Liver (tissue), 9 donors: ENCODE measurements around the gene IGLL5. TPM values are rescaled to one million over a fixed set of nuclear protein-coding genes. Genes with fewer than 3 reads are reported as not detected.

Experiments
- DNase-seq: peaks from one replicate; pipeline ENCODE4 v3.0.0-alpha.2; 2017; ENCODE audit warnings: low spot score
- H3K27ac ChIP-seq, 2 donors: one replicate each; pipeline ENCODE4 v1.7.0; 2013; ENCODE audit warnings: inconsistent platforms in 2 of 2, low read length in 2 of 2, control low read depth in 1 of 2, low read depth in 1 of 2, mild to moderate bottlenecking in 1 of 2
- H3K27me3 ChIP-seq, 4 donors: one replicate each; pipeline versions ENCODE4 v1.6.1 to v1.7.0; 2013; ENCODE audit warnings: low read length in 3 of 4, inconsistent platforms in 1 of 4, mild to moderate bottlenecking in 1 of 4, moderate library complexity in 1 of 4; ENCODE audit not compliant: control insufficient read depth in 4 of 4, insufficient read depth in 4 of 4
- H3K36me3 ChIP-seq, 4 donors: one replicate each; pipeline versions ENCODE4 v1.6.1 to v1.7.0; 2013; ENCODE audit warnings: low read length in 3 of 4, mild to moderate bottlenecking in 3 of 4, low read depth in 1 of 4, moderate library complexity in 1 of 4; ENCODE audit not compliant: control insufficient read depth in 4 of 4, insufficient read depth in 3 of 4
- H3K4me1 ChIP-seq, 4 donors: one replicate each; pipeline versions ENCODE4 v1.6.1 to v1.7.0; 2013; ENCODE audit warnings: low read length in 3 of 4, mild to moderate bottlenecking in 3 of 4, moderate library complexity in 1 of 4; ENCODE audit not compliant: control insufficient read depth in 4 of 4, insufficient read depth in 4 of 4
- H3K4me3 ChIP-seq, 3 donors: one replicate each; pipeline versions ENCODE4 v1.6.1 to v1.7.0; 2013; ENCODE audit warnings: low read length in 3 of 3, control low read depth in 1 of 3, low read depth in 1 of 3, mild to moderate bottlenecking in 1 of 3
- H3K9ac ChIP-seq, 2 donors: one replicate each; pipeline ENCODE4 v1.7.0; 2013; ENCODE audit warnings: low read length in 2 of 2, mild to moderate bottlenecking in 2 of 2, moderate library complexity in 2 of 2, control low read depth in 1 of 2, low read depth in 1 of 2
- H3K9me3 ChIP-seq, 4 donors: one replicate each; pipeline versions ENCODE4 v1.6.1 to v1.7.0; 2013; ENCODE audit warnings: low read length in 3 of 4; ENCODE audit not compliant: control insufficient read depth in 4 of 4
- CTCF ChIP-seq: fragments of 150-350 bp; IDR thresholded peaks from 2 replicates; pipeline ENCODE4 v1.5.1; 2017; ENCODE audit warnings: improper control_type of control experiment, low read depth, low read length; ENCODE audit not compliant: missing input control
- EGR1 ChIP-seq, 2 donors: IDR thresholded peaks; 2 replicates each; pipeline ENCODE4 v1.6.1; 2016 to 2018; ENCODE audit warnings: antibody characterized with exemption in 2 of 2, low read depth in 2 of 2
- FOXA1 ChIP-seq: IDR thresholded peaks from 2 replicates; pipeline ENCODE4 v1.6.1; 2016; ENCODE audit warnings: antibody characterized with exemption
- GABPA ChIP-seq, 2 donors: IDR thresholded peaks in 1 of 2; conservative IDR thresholded peaks in 1 of 2; 2 replicates each; pipeline ENCODE4 v1.6.1; 2016; ENCODE audit warnings: antibody characterized with exemption in 2 of 2, mild to moderate bottlenecking in 1 of 2, moderate library complexity in 1 of 2
- HNF4A ChIP-seq, 2 donors: conservative IDR thresholded peaks; 2 replicates each; pipeline ENCODE4 v1.6.1; 2016; ENCODE audit warnings: antibody characterized with exemption in 2 of 2, mild to moderate bottlenecking in 2 of 2
- HNF4G ChIP-seq: IDR thresholded peaks from 2 replicates; pipeline ENCODE4 v1.6.1; 2016; ENCODE audit warnings: antibody characterized with exemption
- JUND ChIP-seq, 2 donors: IDR thresholded peaks; 2 replicates each; pipeline ENCODE4 v1.6.1; 2016; ENCODE audit warnings: antibody characterized with exemption in 2 of 2
- MAX ChIP-seq: IDR thresholded peaks from 2 replicates; pipeline ENCODE4 v1.6.1; 2016; ENCODE audit warnings: antibody characterized with exemption
- NR2F2 ChIP-seq: IDR thresholded peaks from 2 replicates; pipeline ENCODE4 v1.6.1; 2016; ENCODE audit warnings: antibody characterized with exemption
- REST ChIP-seq: IDR thresholded peaks from 2 replicates; pipeline ENCODE4 v1.6.1; 2016; ENCODE audit warnings: antibody characterized with exemption, mild to moderate bottlenecking
- RXRA ChIP-seq, 2 donors: IDR thresholded peaks; 2 replicates each; pipeline ENCODE4 v1.6.1; 2017 to 2018; ENCODE audit warnings: antibody characterized with exemption in 2 of 2, mild to moderate bottlenecking in 1 of 2
- SP1 ChIP-seq: IDR thresholded peaks from 2 replicates; pipeline ENCODE4 v1.6.1; 2018; ENCODE audit warnings: antibody characterized with exemption, mild to moderate bottlenecking
- TAF1 ChIP-seq: conservative IDR thresholded peaks from 2 replicates; pipeline ENCODE4 v1.6.1; 2016; ENCODE audit warnings: antibody characterized with exemption, mild to moderate bottlenecking
- YY1 ChIP-seq: IDR thresholded peaks from 2 replicates; pipeline ENCODE4 v1.6.1; 2016; ENCODE audit warnings: antibody characterized with exemption, mild to moderate bottlenecking
- WGBS: extraction: QIAGEN DNeasy Blood & Tissue Kit; methylation state at CpG from one replicate; pipeline ENCODE4 v1.1.7; 2013; 5-methylcytosine and 5-hydroxymethylcytosine counted together
- polyA plus RNA-seq, 2 donors: library from polyadenylated mRNA; stranded (reverse) in 1 of 2; unstranded in 1 of 2; fragments of 200-250 nt in 1 of 2; fragments of >200 nt in 1 of 2; fragmentation: Nextera tagmentation in 1 of 2; extraction: Ambion mirVana in 1 of 2; gene quantifications; one replicate each; pipeline versions ENCODE4 v1.2.1 to v1.2.3, GENCODE V29; 2013 to 2015
- total RNA-seq, 2 donors: library from RNA; depleted of rRNA; stranded (reverse); fragments of >200 nt; gene quantifications; one replicate each; pipeline ENCODE4 v1.2.3, GENCODE V29; 2014
- TF ChIP-seq, protein P1 (sequence below): IDR thresholded peaks from 2 replicates; pipeline ENCODE4 v1.6.1; 2016; ENCODE audit warnings: antibody characterized with exemption
- donor health status: healthy.
- donor health status: healthy.
- donor health status: healthy.
- donor health status: healthy.
- donor health status: healthy.

IGLL5 gene
- total and polyA plus RNA-seq, 4 donors: 1.3 to 13.4 (median 3.4) TPM

- no peak for DNase-seq
- Histone ChIP-seq H3K4me1 (no peaks in the 10 kb centered on the region), H3K9me3 (no peaks in the 10 kb centered on the region), H3K9ac (no peak overlapping the region), H3K27ac (no peak overlapping the region), H3K36me3 (no peaks in the 10 kb centered on the region), H3K27me3 (no peaks in the 10 kb centered on the region), H3K4me3 (no peak overlapping the region)
- 82% methylated on average over 6 of the region's 6 CpGs for WGBS
- TF ChIP-seq HNF4G (no peak), SP1 (no peak), GABPA (IDR thresholded peaks at IDR 0.05 in 1 of 2, conservative IDR thresholded peaks at IDR 0.05 in 1 of 2) (no peak), EGR1 (IDR thresholded peaks at IDR 0.05; ENCODE audit: low read depth in 2 of 2) (no peak), RXRA (IDR thresholded peaks at IDR 0.05) (no peak), HNF4A (conservative IDR thresholded peaks at IDR 0.05) (no peak), YY1 (no peak)
- TF ChIP-seq, protein P1, sequence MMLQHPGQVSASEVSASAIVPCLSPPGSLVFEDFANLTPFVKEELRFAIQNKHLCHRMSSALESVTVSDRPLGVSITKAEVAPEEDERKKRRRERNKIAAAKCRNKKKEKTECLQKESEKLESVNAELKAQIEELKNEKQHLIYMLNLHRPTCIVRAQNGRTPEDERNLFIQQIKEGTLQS: no peak
These were observed 49.5 kb downstream of the IGLL5 start for GRCh38 chr22:22936915-22937656.

DNA sequence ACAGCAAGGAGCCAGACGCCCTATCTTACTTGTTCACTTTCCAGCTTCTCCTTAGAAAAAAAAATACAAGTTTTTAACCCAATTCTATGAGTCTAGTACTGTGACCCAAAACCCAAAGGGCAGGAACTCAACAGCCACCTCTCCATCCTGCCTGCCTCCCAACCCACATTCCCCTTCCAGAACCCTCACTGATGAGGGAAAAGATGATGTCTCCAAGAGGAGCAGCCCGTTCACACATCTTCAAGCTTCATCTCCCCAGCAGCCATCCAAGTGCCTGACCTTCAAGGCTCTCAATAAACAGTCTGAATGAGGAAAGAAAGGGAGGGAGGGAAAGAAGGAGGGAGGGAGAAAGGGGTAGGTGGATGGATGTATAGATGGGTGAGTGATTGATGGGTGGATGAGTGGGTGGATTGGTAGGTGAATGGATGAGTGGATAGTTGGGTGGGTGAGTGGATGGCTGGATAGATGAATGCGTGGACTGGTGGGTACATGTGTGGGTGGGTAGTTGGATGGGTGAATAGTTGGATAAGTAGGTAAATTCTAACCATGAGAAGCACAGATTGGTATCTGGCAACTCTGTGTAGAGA, 50.4 kb downstream of the IGLL5 start:
- no peak overlapping the region for H3K27ac ChIP-seq
- no peak overlapping the region for H3K9ac ChIP-seq
- H3K9me3 ChIP-seq: no peaks in the 10 kb centered on the region
- no peak overlapping the region for H3K4me3 ChIP-seq
- H3K36me3 ChIP-seq: no peaks in the 10 kb centered on the region
- DNase-seq: no peak
- 91% methylated on average over 3 of the region's 3 CpGs for WGBS
- H3K4me1 ChIP-seq: no peaks in the 10 kb centered on the region
- TF ChIP-seq SP1 (no peak), CTCF (no peak), MAX (no peak), YY1 (no peak), FOXA1 (no peak), JUND (IDR thresholded peaks at IDR 0.05) (no peak), NR2F2 (no peak), REST (no peak), GABPA (IDR thresholded peaks at IDR 0.05 in 1 of 2, conservative IDR thresholded peaks at IDR 0.05 in 1 of 2) (no peak), HNF4G (no peak), HNF4A (conservative IDR thresholded peaks at IDR 0.05) (no peak), TAF1 (no peak), RXRA (IDR thresholded peaks at IDR 0.05) (no peak), EGR1 (IDR thresholded peaks at IDR 0.05; ENCODE audit: low read depth in 2 of 2) (no peak)
- TF ChIP-seq, protein P1: no peak
- H3K27me3 ChIP-seq: no peaks in the 10 kb centered on the region
